ENCODE data around the gene AIFM2. TPM values are rescaled to one million over a fixed set of nuclear protein-coding genes. Genes with fewer than 3 reads are reported as not detected.

Gene AIFM2
- total RNA-seq, 2 donors from 2014 or later = 9.6 to 12.6 TPM

DNA sequence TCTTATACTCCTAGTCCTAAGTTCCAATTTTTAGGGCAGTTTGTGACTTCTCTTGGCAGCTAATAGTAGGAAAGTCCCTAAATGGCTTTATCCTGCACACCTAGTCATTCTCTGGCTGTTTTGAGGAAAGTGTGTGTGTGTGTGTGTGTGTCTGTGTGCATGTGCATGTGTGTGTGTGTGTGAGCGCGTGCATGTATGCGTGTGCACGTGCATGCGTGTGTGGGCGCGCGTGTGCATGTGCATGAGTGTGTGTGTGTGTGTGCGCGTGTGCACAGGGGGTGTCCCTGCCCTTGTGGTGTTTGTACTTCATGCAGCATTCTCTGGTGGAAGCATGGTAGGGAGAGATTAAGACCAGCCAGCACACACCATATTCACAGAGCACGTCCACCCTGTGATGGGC is 61.8 kb downstream of the AIFM2 start:
- DNase-seq (ENCODE audit: low spot score) = no peak

GRCh38 chr10:70069346-70069745 is 63.3 kb downstream of the AIFM2 start:
- intact Hi-C loops (cut with DNase I) = no loop called here
- DNase-seq (ENCODE audit: low spot score) = no peak

More for the DNA sequence above, 61.8 kb downstream of the AIFM2 start:
- intact Hi-C loops (cut with DNase I) = loop anchor here in 1 of 2 donors (5.0 kb wide), 1 partner anchor 184 kb away; no protein-coding TSS in a partner anchor

- DNase-seq (ENCODE audit: low spot score) = no peak
- intact Hi-C loops (cut with DNase I) = no loop called here
Measured at GRCh38 chr10:70068925-70069324, 63.7 kb downstream of the AIFM2 start.

GRCh38 chr10:70067586-70067985 is 65.0 kb downstream of the AIFM2 start:
- intact Hi-C loops (cut with DNase I) = no loop called here
- DNase-seq (ENCODE audit: low spot score) = no peak

DNA sequence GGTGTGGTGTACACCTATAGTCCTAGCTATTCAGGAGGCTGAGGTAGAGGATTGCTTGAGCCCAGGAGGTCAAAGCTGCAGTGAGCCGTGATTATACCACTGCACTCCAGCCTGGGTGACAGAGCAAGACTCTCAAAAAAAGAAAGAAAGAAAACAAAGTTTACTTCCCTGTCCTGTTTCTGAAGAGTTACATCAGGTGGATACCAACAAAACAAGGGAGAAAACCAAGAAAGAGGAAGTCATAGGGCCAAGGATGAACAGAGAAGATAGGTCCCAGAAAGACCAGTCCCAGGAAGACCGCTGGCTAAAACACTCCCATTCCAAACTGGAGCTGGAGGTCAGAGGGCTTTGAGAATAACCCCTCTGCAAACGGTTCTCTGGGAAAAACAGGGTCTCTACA is 66.4 kb downstream of the AIFM2 start:
- DNase-seq (ENCODE audit: low spot score) = no peak
- intact Hi-C loops (cut with DNase I) = no loop called here

GRCh38 chr10:70064486-70064885 is 68.1 kb downstream of the AIFM2 start:
- no peak for DNase-seq (ENCODE audit: low spot score)
- intact Hi-C loops (cut with DNase I) = no loop called here

- no peak for DNase-seq (ENCODE audit: low spot score)
- intact Hi-C loops (cut with DNase I) = no loop called here
Measured at GRCh38 chr10:70063418-70064098, 69.1 kb downstream of the AIFM2 start.

Other genes starting within 250 kb of the AIFM2 start
- 1 to 10 TPM; 5.6 to 6.9 TPM for gene MACROH2A2, start 80.0 kb downstream of the AIFM2 start, total RNA-seq
- gene TYSND1, start 13.9 kb upstream of the AIFM2 start, total RNA-seq = 1 to 10 TPM; 5.3 to 6.3 TPM
- gene SAR1A, start 37.7 kb upstream of the AIFM2 start, total RNA-seq = 100 to 1,000 TPM; 123 to 129 TPM
- 10 to 100 TPM; 76.3 to 98.4 TPM for gene PPA1, start 100.6 kb upstream of the AIFM2 start, total RNA-seq
- gene NPFFR1, start 151.2 kb upstream of the AIFM2 start, total RNA-seq = not detected
- gene LRRC20, start 249.8 kb upstream of the AIFM2 start, total RNA-seq = 1 to 10 TPM; 3.1 to 3.9 TPM